ENCODE data around the gene PNMT.

Gene PNMT

GRCh38 chr17:39635614-39636176, 32.6 kb upstream of the PNMT start:
- H3K4me3 ChIP-seq (ENCODE audit: low read length) = no peak overlapping the region
- DNase-seq (ENCODE audit: low read depth) = no peak
- no peak for TF ChIP-seq CTCF (conservative IDR thresholded peaks at IDR 0.05; ENCODE audit: low read depth, low read length)

DNA sequence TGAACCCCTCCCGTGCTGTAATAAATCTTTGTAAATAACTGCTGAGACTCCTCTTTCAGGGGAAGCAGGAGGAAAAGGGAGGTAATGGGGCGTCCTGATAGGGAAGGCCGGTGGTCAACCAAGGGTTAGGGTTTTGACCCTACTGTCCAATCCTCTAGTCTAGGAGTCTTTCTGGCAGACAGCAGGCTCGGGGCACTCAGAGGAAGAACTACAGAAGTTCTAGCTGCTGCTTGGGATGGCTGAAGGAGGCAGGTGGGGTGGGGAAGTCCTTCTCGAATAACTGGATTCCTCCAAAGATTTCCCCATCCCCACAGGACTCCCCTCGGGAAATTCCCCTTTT, 31.7 kb upstream of the PNMT start:
- peak overlapping the region; percentile 92 for H3K4me3 ChIP-seq (ENCODE audit: low read length)
- DNase-seq (ENCODE audit: low read depth) = no peak
- no peak for TF ChIP-seq CTCF (conservative IDR thresholded peaks at IDR 0.05; ENCODE audit: low read depth, low read length)

- peak within 1 kb of the TSS; percentile 92 for H3K4me3 ChIP-seq (ENCODE audit: low read length)
- peak; percentile 14 for TF ChIP-seq CTCF (conservative IDR thresholded peaks at IDR 0.05; ENCODE audit: low read depth, low read length)
- no peak for DNase-seq (ENCODE audit: low read depth)
These were observed 31.1 kb upstream of the PNMT start, which contains the start of gene STARD3 for GRCh38 chr17:39636927-39637736. Gene STARD3 (plus strand): TSS chr17:39637144. CDS start chr17:39653532, 16,388 bp downstream.

DNA sequence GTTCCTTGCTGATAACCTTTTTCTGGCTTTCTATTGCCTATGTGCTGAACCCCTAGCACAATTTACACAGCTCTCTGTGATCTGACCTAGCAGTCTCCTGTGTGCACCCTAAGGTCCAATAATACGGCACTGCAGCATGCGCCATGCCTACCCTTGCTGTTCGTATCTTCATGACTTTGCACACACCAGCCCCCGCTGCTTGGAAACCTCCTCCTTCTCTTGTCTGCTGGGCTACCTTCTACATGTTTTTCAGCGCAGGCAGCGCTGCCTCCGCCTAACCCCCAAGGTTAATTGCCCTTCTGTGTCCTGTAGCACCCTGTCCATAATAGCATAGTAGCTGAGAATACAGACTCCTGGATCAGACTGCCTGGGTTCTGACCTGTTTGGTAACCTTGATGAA, 29.9 kb upstream of the PNMT start:
- DNase-seq (ENCODE audit: low read depth) = no peak
- TF ChIP-seq CTCF (conservative IDR thresholded peaks at IDR 0.05; ENCODE audit: low read depth, low read length) = no peak
- H3K4me3 ChIP-seq (ENCODE audit: low read length) = no peak overlapping the region

DNA sequence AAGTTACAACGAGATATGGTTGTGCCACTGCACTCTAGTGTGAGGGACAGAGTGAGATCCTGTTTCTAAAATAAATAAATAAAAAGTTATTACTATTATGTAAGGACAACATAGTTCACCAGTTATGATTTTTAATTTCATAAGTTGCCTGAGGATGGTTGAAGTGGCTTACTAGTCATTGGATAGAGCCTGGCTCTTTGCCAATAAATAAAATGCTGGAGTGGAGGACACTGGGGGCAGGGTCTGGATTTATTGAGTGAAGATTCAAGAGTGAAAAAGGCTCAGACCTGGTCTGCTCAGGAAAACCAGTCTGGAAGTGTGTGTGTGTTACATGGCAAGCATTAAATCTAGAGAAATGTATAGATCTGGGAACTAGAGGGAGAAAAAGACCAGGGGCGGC, 29.2 kb upstream of the PNMT start:
- TF ChIP-seq CTCF (conservative IDR thresholded peaks at IDR 0.05; ENCODE audit: low read depth, low read length) = no peak
- H3K4me3 ChIP-seq (ENCODE audit: low read length) = no peak overlapping the region
- no peak for DNase-seq (ENCODE audit: low read depth)

DNA sequence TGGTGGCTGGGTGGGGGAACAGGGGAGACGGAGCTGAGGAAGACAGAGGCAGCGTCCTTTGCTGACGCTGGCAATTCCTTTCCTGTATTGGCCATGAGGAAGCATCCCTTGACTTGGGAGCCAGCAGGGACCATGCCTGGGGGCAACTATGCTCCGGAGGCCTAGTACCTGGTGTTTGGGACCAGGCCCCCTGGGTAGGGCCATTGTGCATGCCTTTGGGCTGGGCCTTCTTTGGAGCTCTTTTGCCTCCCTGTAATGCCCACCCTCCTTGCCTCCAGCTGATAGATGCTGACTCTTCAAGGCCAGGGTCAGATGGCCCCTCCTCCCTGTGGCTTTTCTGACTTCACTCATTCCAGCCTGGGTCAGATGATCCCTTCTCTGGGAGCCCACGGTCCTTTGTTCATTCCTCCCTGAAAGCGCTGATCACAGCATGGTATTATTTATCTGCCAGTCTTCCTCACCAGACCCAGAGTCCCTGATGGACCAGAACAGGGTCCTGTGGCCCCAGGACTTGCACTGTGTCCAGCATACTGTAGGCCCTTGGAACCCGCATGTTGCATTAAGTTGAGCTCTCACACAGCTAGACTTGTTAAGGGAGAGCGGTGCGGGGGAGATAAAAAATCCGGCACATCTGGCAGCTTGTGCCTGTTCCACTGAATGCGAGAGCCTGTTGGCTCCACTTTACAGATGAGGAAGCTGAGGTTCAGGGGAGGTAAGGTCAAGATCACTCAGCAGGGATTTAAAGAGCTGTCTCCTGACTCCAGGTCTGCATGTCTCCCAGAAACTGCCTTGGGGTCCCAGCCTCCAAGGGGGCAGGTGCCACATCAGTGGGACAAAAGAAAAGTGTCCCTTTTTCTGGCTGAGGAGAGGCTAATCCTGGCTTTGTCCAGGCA, 28.4 kb upstream of the PNMT start:
- no peak for TF ChIP-seq CTCF (conservative IDR thresholded peaks at IDR 0.05; ENCODE audit: low read depth, low read length)
- H3K4me3 ChIP-seq (ENCODE audit: low read length) = no peak overlapping the region
- no peak for DNase-seq (ENCODE audit: low read depth)

All from retinal pigment epithelial cell (primary cell).